Activated naive CD8-positive, alpha-beta T cell (primary cell): Measurements from ENCODE around the gene ATG7.
"Not testable (repeated sequence)": the region's sequence is repeated elsewhere in the genome, so short reads cannot be mapped to it uniquely, and the experiment has no call there.

ENCODE experiments used
- H3K27ac Mint-ChIP-seq: one replicate; pipeline ENCODE4 v1.8.0; 2021; ENCODE audit warnings: mixed read lengths
- H3K27me3 Mint-ChIP-seq: one replicate; pipeline ENCODE4 v1.8.0; 2021; ENCODE audit warnings: mixed read lengths
- H3K36me3 Mint-ChIP-seq: one replicate; pipeline ENCODE4 v1.8.0; 2021; ENCODE audit warnings: mixed read lengths
- H3K4me1 Mint-ChIP-seq: one replicate; pipeline ENCODE4 v1.8.0; 2021; ENCODE audit warnings: low read depth, mixed read lengths
- H3K4me3 Mint-ChIP-seq: one replicate; pipeline ENCODE4 v1.8.0; 2021; ENCODE audit warnings: mild to moderate bottlenecking, mixed read lengths
- H3K9me3 Mint-ChIP-seq: one replicate; pipeline ENCODE4 v1.8.0; 2021; ENCODE audit warnings: low read depth, mixed read lengths

ATG7 gene

DNA sequence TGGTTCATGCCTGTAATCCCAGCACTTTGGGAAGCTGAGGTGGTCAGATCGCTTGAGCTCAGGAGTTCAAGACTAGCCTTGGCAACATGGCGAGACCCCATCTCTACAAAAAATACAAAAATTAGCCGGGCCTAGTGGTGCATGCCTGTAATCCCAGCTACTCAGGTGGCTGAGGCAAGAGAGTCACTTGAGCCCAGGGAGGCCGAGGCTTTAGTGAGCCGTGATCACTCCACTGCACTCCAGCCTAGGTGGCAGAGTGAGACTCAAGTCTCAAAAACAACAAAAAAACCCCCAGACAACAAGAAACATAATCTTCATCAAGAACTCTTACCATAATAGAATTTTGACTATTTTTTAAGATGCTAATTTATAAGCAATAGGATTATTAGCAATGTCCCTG lies 253.9 kb downstream of the ATG7 start:
- H3K36me3 Mint-ChIP-seq, result peaks cover 11% of the 10 kb centered on the region
- not testable (repeated sequence) for H3K9me3 Mint-ChIP-seq, H3K4me1 Mint-ChIP-seq, H3K27ac Mint-ChIP-seq, H3K27me3 Mint-ChIP-seq, H3K4me3 Mint-ChIP-seq

- H3K27me3 Mint-ChIP-seq, result no peaks in the 10 kb centered on the region
- no peaks in the 10 kb centered on the region for H3K9me3 Mint-ChIP-seq
- H3K4me3 Mint-ChIP-seq, result no peak overlapping the region
- peaks cover 11% of the 10 kb centered on the region for H3K36me3 Mint-ChIP-seq
- H3K27ac Mint-ChIP-seq, result no peak overlapping the region
- H3K4me1 Mint-ChIP-seq, result no peaks in the 10 kb centered on the region
These were observed 257.1 kb downstream of the ATG7 start for GRCh38 chr3:11529281-11529680.

DNA sequence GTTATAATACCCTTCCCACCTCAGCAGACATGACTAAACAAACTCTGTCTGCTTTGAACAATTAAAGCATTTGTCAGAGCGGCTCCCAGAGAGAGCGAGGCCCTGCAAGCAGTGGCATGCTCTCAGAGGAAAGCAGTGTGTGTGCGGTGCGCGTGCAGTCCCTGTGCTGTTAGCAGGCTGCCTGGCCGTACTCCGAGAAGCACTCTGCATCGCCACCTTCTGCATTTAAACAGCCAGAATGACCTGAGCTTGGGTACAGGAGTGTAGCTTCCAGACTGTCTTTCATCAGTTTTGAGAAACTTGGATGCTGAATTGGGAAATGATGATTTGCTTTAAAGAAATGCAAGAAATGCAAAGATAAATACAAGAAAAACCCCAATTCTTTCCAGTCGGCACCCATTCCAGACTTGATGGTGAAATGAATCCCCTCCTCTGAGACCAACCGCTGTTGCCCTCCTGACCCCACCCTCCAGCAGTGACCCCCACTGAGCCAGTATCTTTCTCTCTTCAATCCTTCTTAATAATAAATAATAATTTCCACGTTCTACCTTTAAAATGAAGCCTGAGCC lies 258.0 kb downstream of the ATG7 start:
- Mint-ChIP-seq H3K4me1 (no peaks in the 10 kb centered on the region), H3K9me3 (no peaks in the 10 kb centered on the region), H3K36me3 (peaks cover 11% of the 10 kb centered on the region), H3K27ac (no peak overlapping the region), H3K27me3 (no peaks in the 10 kb centered on the region), H3K4me3 (no peak overlapping the region)

GRCh38 chr3:11532931-11533391 lies 260.8 kb downstream of the ATG7 start:
- Mint-ChIP-seq H3K36me3 (peaks cover 6% of the 10 kb centered on the region), H3K4me3 (no peak overlapping the region), H3K9me3 (no peaks in the 10 kb centered on the region), H3K4me1 (no peaks in the 10 kb centered on the region), H3K27ac (no peak overlapping the region), H3K27me3 (no peaks in the 10 kb centered on the region)

- H3K36me3 Mint-ChIP-seq, result peaks cover 4% of the 10 kb centered on the region
- no peaks in the 10 kb centered on the region for H3K9me3 Mint-ChIP-seq
- no peak overlapping the region for H3K27ac Mint-ChIP-seq
- H3K4me1 Mint-ChIP-seq, result no peaks in the 10 kb centered on the region
- H3K4me3 Mint-ChIP-seq, result no peak overlapping the region
- no peaks in the 10 kb centered on the region for H3K27me3 Mint-ChIP-seq
These were observed 262.0 kb downstream of the ATG7 start for GRCh38 chr3:11534011-11534792.

- no peaks in the 10 kb centered on the region for H3K27me3 Mint-ChIP-seq
- H3K4me3 Mint-ChIP-seq, result no peak overlapping the region
- no peaks in the 10 kb centered on the region for H3K4me1 Mint-ChIP-seq
- no peaks in the 10 kb centered on the region for H3K9me3 Mint-ChIP-seq
- peaks cover 4% of the 10 kb centered on the region for H3K36me3 Mint-ChIP-seq
- H3K27ac Mint-ChIP-seq, result no peak overlapping the region
These were observed 262.6 kb downstream of the ATG7 start for GRCh38 chr3:11534793-11535101.

- peaks cover 4% of the 10 kb centered on the region for H3K36me3 Mint-ChIP-seq
- H3K4me3 Mint-ChIP-seq, result no peak overlapping the region
- no peaks in the 10 kb centered on the region for H3K27me3 Mint-ChIP-seq
- H3K27ac Mint-ChIP-seq, result no peak overlapping the region
- no peaks in the 10 kb centered on the region for H3K9me3 Mint-ChIP-seq
- no peaks in the 10 kb centered on the region for H3K4me1 Mint-ChIP-seq
These were observed 263.2 kb downstream of the ATG7 start for GRCh38 chr3:11535243-11535960.

DNA sequence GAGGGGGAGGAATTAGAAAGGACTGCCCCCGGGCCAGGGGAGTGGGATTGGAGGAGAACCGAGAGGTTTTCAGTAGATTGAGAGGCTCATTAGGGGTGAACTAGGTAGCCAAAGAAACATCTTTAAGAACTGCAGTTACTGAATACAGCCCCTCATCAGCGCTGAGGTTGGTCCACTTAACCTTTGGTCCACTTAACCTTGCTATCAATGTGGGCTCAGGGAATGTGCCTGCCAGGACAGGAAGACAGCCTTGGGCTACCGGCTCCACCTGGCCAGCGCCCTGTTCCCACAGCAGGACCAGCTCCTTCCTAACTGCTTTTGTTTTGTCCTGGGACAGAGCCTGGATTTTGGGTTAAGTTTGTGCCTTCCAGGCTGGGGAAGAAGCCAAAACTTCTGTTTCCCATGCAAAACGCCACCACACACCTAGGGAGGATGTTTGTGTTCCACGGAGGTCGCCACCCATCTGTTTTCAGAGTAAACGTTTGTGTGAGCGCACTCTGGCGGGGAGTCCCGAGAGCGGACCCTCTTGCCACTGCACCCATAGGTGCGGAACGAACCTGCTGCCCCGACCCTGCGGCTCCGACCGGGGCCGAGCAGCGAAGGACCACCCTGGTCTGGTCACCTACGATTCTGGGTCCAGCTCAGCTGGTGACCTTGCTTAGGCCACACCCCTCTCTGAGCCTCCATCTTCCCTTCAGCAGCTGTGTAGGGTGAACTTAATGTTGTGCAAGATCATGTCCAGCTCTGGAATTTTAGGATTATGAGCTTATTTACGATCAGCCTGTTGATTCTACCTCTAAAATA lies 264.1 kb downstream of the ATG7 start:
- peaks cover 4% of the 10 kb centered on the region for H3K36me3 Mint-ChIP-seq
- no peaks in the 10 kb centered on the region for H3K27me3 Mint-ChIP-seq
- no peaks in the 10 kb centered on the region for H3K9me3 Mint-ChIP-seq
- H3K4me3 Mint-ChIP-seq, result no peak overlapping the region
- H3K27ac Mint-ChIP-seq, result no peak overlapping the region
- no peaks in the 10 kb centered on the region for H3K4me1 Mint-ChIP-seq

DNA sequence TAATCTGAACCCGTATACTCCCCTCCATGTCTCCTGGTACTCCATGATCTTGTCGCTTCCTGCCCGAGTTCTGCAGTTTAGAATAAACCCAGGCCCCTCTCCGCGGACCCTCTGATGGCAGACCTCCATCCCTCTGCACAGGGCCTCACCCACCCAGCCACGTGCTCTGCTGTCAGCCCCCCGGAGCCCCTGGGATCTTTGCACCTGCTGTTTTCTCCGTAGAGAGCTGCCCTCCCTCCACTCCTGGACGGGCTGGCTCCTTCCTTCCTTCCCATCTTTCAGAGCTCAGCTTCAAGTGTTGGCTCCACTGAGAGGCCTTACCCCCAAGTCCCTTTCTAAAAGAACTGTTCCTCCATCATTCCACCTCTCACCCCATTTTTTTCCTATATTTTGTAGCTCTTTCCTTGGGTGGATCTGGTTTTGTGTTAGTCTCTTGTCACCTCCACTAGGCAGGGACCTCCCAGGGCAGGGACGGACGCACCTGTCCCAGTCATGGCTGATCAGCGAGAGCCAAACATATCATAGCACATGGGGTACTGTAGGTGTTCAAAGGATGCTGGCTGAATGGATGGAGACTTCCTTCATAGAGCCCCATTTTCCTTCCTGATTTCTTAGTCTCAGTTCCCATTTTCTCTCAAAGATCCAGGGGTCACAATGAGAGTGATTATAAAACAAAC lies 264.9 kb downstream of the ATG7 start:
- Mint-ChIP-seq H3K27ac (no peak overlapping the region), H3K27me3 (no peaks in the 10 kb centered on the region), H3K4me3 (no peak overlapping the region), H3K9me3 (no peaks in the 10 kb centered on the region), H3K4me1 (no peaks in the 10 kb centered on the region), H3K36me3 (peaks cover 3% of the 10 kb centered on the region)

GRCh38 chr3:11538581-11538980 lies 266.4 kb downstream of the ATG7 start:
- Mint-ChIP-seq H3K27me3 (no peaks in the 10 kb centered on the region), H3K4me3 (no peak overlapping the region), H3K27ac (no peak overlapping the region), H3K4me1 (no peaks in the 10 kb centered on the region), H3K36me3 (peaks cover 2% of the 10 kb centered on the region), H3K9me3 (no peaks in the 10 kb centered on the region)

DNA sequence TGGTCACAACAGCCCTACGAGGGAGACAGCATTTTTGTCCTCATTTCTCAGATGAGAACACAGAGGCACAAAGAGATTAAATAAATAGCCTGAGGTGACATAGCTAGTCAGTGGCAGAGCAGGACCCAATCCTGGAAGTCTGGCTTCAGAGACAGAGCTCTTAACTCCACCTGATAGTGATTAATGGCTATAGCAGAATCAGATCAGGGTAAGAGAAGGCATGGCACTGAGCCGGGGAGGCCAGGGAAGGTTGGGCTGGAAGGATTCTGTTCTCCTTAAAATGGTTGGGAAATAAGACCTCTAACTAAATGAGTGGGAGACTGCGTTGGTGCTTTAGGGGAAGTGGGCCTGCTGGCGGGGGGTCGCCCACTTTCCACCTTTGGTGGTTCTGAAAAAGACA lies 267.0 kb downstream of the ATG7 start:
- H3K4me1 Mint-ChIP-seq, result no peaks in the 10 kb centered on the region
- H3K9me3 Mint-ChIP-seq, result no peaks in the 10 kb centered on the region
- no peak overlapping the region for H3K27ac Mint-ChIP-seq
- H3K36me3 Mint-ChIP-seq, result peaks cover 2% of the 10 kb centered on the region
- H3K27me3 Mint-ChIP-seq, result no peaks in the 10 kb centered on the region
- no peak overlapping the region for H3K4me3 Mint-ChIP-seq

- no peaks in the 10 kb centered on the region for H3K27me3 Mint-ChIP-seq
- no peaks in the 10 kb centered on the region for H3K4me1 Mint-ChIP-seq
- no peak overlapping the region for H3K27ac Mint-ChIP-seq
- H3K36me3 Mint-ChIP-seq, result peaks cover 2% of the 10 kb centered on the region
- no peaks in the 10 kb centered on the region for H3K9me3 Mint-ChIP-seq
- no peak overlapping the region for H3K4me3 Mint-ChIP-seq
These were observed 267.5 kb downstream of the ATG7 start for GRCh38 chr3:11539677-11540076.

DNA sequence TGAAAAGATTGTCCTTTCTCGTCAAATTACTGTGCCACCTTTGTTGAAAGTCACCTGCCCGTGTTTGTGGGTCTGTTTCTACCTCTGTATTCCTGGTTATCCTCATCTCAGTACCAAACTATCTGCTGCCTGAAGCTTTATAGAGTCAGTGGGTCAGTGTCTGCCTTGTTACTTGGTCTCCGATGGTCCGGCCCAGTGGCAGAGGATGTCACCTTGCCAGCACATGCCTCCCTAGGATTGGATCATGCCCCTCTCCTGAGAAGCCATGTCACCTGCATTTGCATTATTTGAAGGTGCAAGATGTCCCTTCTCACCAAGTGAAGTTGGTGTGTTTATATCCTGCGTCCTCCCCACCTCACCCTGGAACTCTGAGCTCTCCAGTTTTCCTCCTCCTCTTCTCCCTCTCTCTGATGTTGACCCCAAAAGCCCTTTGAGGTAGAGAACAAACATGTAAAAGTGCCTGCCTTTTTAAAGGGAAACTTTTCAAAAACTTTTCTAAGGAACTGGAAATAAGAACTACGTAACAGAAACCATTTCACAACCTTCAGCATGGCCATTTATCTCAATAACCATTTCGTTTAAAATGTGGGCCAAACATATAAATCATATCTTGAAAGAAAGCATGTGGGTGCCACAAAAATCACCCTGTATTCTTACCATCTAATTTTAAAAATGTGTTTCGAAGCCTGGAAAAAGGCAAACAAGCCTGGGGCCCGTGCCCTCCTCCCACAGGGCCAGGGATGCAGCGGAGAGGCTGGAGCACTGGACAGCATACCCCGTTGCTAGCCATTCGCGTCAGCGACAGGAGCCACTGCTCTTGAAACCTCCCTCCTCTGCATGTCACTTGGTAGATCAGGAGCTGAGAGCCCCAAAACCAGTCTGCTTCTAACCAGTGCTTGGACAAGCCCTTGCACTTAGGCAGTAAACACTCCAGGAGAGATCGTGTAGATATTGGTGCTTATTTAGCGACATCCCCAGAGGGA lies 269.4 kb downstream of the ATG7 start:
- Mint-ChIP-seq H3K27me3 (no peaks in the 10 kb centered on the region), H3K9me3 (no peaks in the 10 kb centered on the region), H3K36me3 (peaks cover 2% of the 10 kb centered on the region), H3K4me1 (no peaks in the 10 kb centered on the region), H3K27ac (no peak overlapping the region), H3K4me3 (no peak overlapping the region)

- Mint-ChIP-seq H3K4me3 (no peak overlapping the region), H3K27me3 (no peaks in the 10 kb centered on the region), H3K36me3 (peaks cover 5% of the 10 kb centered on the region), H3K27ac (no peak overlapping the region), H3K9me3 (no peaks in the 10 kb centered on the region), H3K4me1 (no peaks in the 10 kb centered on the region)
These were observed 270.4 kb downstream of the ATG7 start for GRCh38 chr3:11542551-11542950.
